GM23338 (cell line): ENCODE data around the gene CSF2. TPM values are rescaled to one million over a fixed set of nuclear protein-coding genes. Genes with fewer than 3 reads are reported as not detected.

Source experiments
- ATAC-seq: fragments of 200-7000 bp; cut with Tn5 transposase; 3 replicates; pipeline ENCODE4 v1.9.1; 2020
- DNase-seq: peaks from one replicate; pipeline ENCODE4 v3.0.0-alpha.2; 2015; ENCODE audit warnings: low spot score
- H2AFZ ChIP-seq: fragments of 200-600 bp; sonication (generic); 2 replicates; pipeline ENCODE4 v1.8.0; 2016; ENCODE audit warnings: antibody characterized with exemption, mild to moderate bottlenecking, moderate library complexity
- H3F3A ChIP-seq: fragments of 200-600 bp; sonication (generic); replicated peaks from 2 replicates; pipeline ENCODE4 v1.8.0; 2017; ENCODE audit warnings: antibody characterized with exemption, mixed run types, low read depth
- H3K27ac ChIP-seq: fragments of 200-600 bp; sonication (generic); 2 replicates; pipeline ENCODE4 v1.6.1; 2016; ENCODE audit warnings: low read depth
- H3K27me3 ChIP-seq: fragments of 200-600 bp; sonication (generic); 2 replicates; pipeline ENCODE4 v1.8.0; 2016; ENCODE audit warnings: mild to moderate bottlenecking, mixed run types, moderate library complexity; ENCODE audit not compliant: insufficient read depth
- H3K36me3 ChIP-seq: fragments of 200-600 bp; sonication (generic); 2 replicates; pipeline ENCODE4 v1.8.0; 2016; ENCODE audit warnings: mild to moderate bottlenecking; ENCODE audit not compliant: insufficient read depth
- H3K4me1 ChIP-seq: fragments of 200-600 bp; sonication (generic); 2 replicates; pipeline ENCODE4 v1.8.0; 2016; ENCODE audit warnings: mild to moderate bottlenecking, moderate library complexity; ENCODE audit not compliant: insufficient read depth
- H3K4me2 ChIP-seq: fragments of 200-600 bp; sonication (generic); 2 replicates; pipeline ENCODE4 v1.7.1; 2017; ENCODE audit warnings: mixed run types
- H3K4me3 ChIP-seq: fragments of 200-600 bp; sonication (generic); 2 replicates; pipeline ENCODE4 v1.6.1; 2016; ENCODE audit warnings: mixed run types
- H3K79me2 ChIP-seq: fragments of 200-600 bp; sonication (generic); replicated peaks from 2 replicates; pipeline ENCODE4 v1.8.0; 2017; ENCODE audit warnings: mild to moderate bottlenecking; ENCODE audit not compliant: insufficient read depth
- H3K9me2 ChIP-seq: fragments of 200-600 bp; sonication (generic); 2 replicates; pipeline ENCODE4 v1.8.0; 2017; ENCODE audit not compliant: insufficient read depth
- H4K20me1 ChIP-seq: fragments of 200-600 bp; sonication (generic); replicated peaks from 2 replicates; pipeline ENCODE4 v1.8.0; 2017; ENCODE audit warnings: mild to moderate bottlenecking; ENCODE audit not compliant: insufficient read depth
- H3K27ac Mint-ChIP-seq: 2 replicates; pipeline ENCODE4 v1.8.0; 2020; ENCODE audit warnings: inconsistent platforms, mild to moderate bottlenecking, moderate library complexity, mixed read lengths
- H3K27me3 Mint-ChIP-seq: 3 replicates; pipeline ENCODE4 v1.8.0; 2022; ENCODE audit warnings: low read depth, mild to moderate bottlenecking, moderate library complexity, mixed read lengths, inconsistent platforms; ENCODE audit not compliant: insufficient read depth, poor library complexity
- H3K36me3 Mint-ChIP-seq: 3 replicates; pipeline ENCODE4 v1.8.0; 2021; ENCODE audit warnings: low read depth, mild to moderate bottlenecking, inconsistent platforms, moderate library complexity, mixed read lengths
- H3K4me1 Mint-ChIP-seq: 3 replicates; pipeline ENCODE4 v1.8.0; 2020; ENCODE audit warnings: mild to moderate bottlenecking, inconsistent platforms, mixed read lengths
- H3K4me3 Mint-ChIP-seq: 3 replicates; pipeline ENCODE4 v1.8.0; 2021; ENCODE audit warnings: moderate library complexity, mild to moderate bottlenecking, inconsistent platforms, mixed read lengths
- H3K9me3 Mint-ChIP-seq: 3 replicates; pipeline ENCODE4 v1.8.0; 2020; ENCODE audit warnings: moderate library complexity, mild to moderate bottlenecking, inconsistent platforms, mixed read lengths
- CREB1 ChIP-seq: fragments of 250-450 bp; sonication (Bioruptor Pico); IDR thresholded peaks from 2 replicates; pipeline ENCODE4 v1.5.0; 2020; ENCODE audit warnings: low read depth, mild to moderate bottlenecking, moderate library complexity
- CTCF ChIP-seq, 2 experiments: fragments of 200-600 bp in 1 of 2; sonication (generic) in 1 of 2; conservative IDR thresholded peaks; 2 replicates each; pipeline versions ENCODE4 v1.5.1 to v1.6.1; 2016 to 2017; ENCODE audit warnings: antibody characterized with exemption in 2 of 2, low read depth in 2 of 2, mild to moderate bottlenecking in 2 of 2, moderate library complexity in 1 of 2
- ETS1 ChIP-seq: IDR thresholded peaks from 2 replicates; pipeline ENCODE4 v1.6.1; 2016; ENCODE audit warnings: antibody characterized with exemption
- EZH2 ChIP-seq: fragments of 200-600 bp; sonication (generic); IDR thresholded peaks from one replicate; pipeline ENCODE4 v1.8.0; 2017; ENCODE audit warnings: antibody characterized with exemption, mild to moderate bottlenecking, low read depth; ENCODE audit not compliant: unreplicated experiment
- EZH2phosphoT487 ChIP-seq: fragments of 200-600 bp; sonication (generic); IDR thresholded peaks from one replicate; pipeline ENCODE4 v1.8.1; 2018; ENCODE audit warnings: antibody characterized with exemption; ENCODE audit not compliant: unreplicated experiment
- JUNB ChIP-seq: IDR thresholded peaks from one replicate; pipeline ENCODE4 v1.6.1; 2016; ENCODE audit warnings: antibody characterized with exemption; ENCODE audit not compliant: unreplicated experiment
- NANOG ChIP-seq: IDR thresholded peaks from 2 replicates; pipeline ENCODE4 v1.6.1; 2016; ENCODE audit warnings: antibody characterized with exemption, borderline replicate concordance
- POLR2AphosphoS5 ChIP-seq: IDR thresholded peaks from 2 replicates; pipeline ENCODE4 v1.6.1; 2016; ENCODE audit warnings: antibody characterized with exemption, low read depth
- REST ChIP-seq: IDR thresholded peaks from one replicate; pipeline ENCODE4 v1.6.1; 2018; ENCODE audit warnings: antibody characterized with exemption; ENCODE audit not compliant: unreplicated experiment
- STAT1 ChIP-seq: IDR thresholded peaks from one replicate; pipeline ENCODE4 v1.6.1; 2016; ENCODE audit warnings: antibody characterized with exemption; ENCODE audit not compliant: unreplicated experiment
- ZNF114 ChIP-seq: fragments of 250-450 bp; sonication (Bioruptor Pico); IDR thresholded peaks from 2 replicates; pipeline ENCODE4 v1.5.0; 2020; ENCODE audit warnings: mild to moderate bottlenecking, moderate library complexity
- ZNF331 ChIP-seq: fragments of 250-450 bp; sonication (Bioruptor Pico); IDR thresholded peaks from 2 replicates; pipeline ENCODE4 v1.5.0; 2020; ENCODE audit warnings: low read depth, mild to moderate bottlenecking, moderate library complexity
- ZNF462 ChIP-seq: fragments of 250-450 bp; sonication (Bioruptor Pico); IDR thresholded peaks from 2 replicates; pipeline ENCODE4 v1.5.0; 2020; ENCODE audit warnings: mild to moderate bottlenecking, moderate library complexity
- polyA plus RNA-seq: library from polyadenylated mRNA; unstranded; fragments of >200 nt; fragmentation: Nextera tagmentation; extraction: Ambion mirVana; gene quantifications from 2 replicates; pipeline ENCODE4 v1.2.1, GENCODE V29; 2016
- total RNA-seq: library from RNA; depleted of rRNA; stranded (reverse); fragments of >200 nt; shearing (Covaris generic); gene quantifications from 2 replicates; pipeline ENCODE4 v1.2.3, GENCODE V29; 2014

The CSF2 gene
- total and polyA plus RNA-seq, 2 experiments from 2014 or later: not detected

- Histone ChIP-seq H3K27ac (no peak overlapping the region), H3K36me3 (no peaks in the 10 kb centered on the region), H3K79me2 (no peaks in the 10 kb centered on the region), H3K9me2 (no peaks in the 10 kb centered on the region; the same call in 1 of the 2 replicates), H3K4me1 (no peaks in the 10 kb centered on the region), H3K27me3 (no peaks in the 10 kb centered on the region), H4K20me1 (no peaks in the 10 kb centered on the region), H3F3A (no peaks in the 10 kb centered on the region), H3K4me3 (no peak overlapping the region), H2AFZ (no peak overlapping the region), H3K4me2 (no peak overlapping the region)
- DNase-seq: no peak
- H3K27me3 Mint-ChIP-seq: peaks cover 1% of the 10 kb centered on the region
- no peak for ATAC-seq
- no peak for TF ChIP-seq EZH2phosphoT487
- TF ChIP-seq CREB1: no peak
- no peak for TF ChIP-seq ZNF462
- TF ChIP-seq ETS1: no peak
- no peak for TF ChIP-seq CTCF (conservative IDR thresholded peaks at IDR 0.05; ENCODE audit: low read depth in 2 of 2)
- no peak for TF ChIP-seq REST
- no peak for TF ChIP-seq ZNF331 (CRISPR knock-in tag)
- TF ChIP-seq STAT1: no peak
- no peak for TF ChIP-seq JUNB
- TF ChIP-seq EZH2: no peak
- no peak for TF ChIP-seq POLR2AphosphoS5
- TF ChIP-seq ZNF114 (CRISPR knock-in tag): no peak
- no peak for TF ChIP-seq NANOG
- no peaks in the 10 kb centered on the region; the same call in 2 of the 3 replicates for H3K4me1 Mint-ChIP-seq
- no peak overlapping the region for H3K27ac Mint-ChIP-seq
- no peaks in the 10 kb centered on the region for H3K9me3 Mint-ChIP-seq
- H3K4me3 Mint-ChIP-seq: no peak overlapping the region
- no peaks in the 10 kb centered on the region for H3K36me3 Mint-ChIP-seq
Measured at GRCh38 chr5:132095424-132095972, 21.9 kb downstream of the CSF2 start.
